SH-SY5Y (cell line): ENCODE measurements around the gene FBXO21.

Experiments
- GATA2 ChIP-seq: IDR thresholded peaks from 2 replicates; pipeline ENCODE4 v1.6.1; 2011; ENCODE audit warnings: mild to moderate bottlenecking, low read depth, low read length
- GATA3 ChIP-seq: IDR thresholded peaks from 2 replicates; pipeline ENCODE4 v1.6.1; 2011; ENCODE audit warnings: low read depth, mild to moderate bottlenecking, low read length, moderate library complexity

DNA sequence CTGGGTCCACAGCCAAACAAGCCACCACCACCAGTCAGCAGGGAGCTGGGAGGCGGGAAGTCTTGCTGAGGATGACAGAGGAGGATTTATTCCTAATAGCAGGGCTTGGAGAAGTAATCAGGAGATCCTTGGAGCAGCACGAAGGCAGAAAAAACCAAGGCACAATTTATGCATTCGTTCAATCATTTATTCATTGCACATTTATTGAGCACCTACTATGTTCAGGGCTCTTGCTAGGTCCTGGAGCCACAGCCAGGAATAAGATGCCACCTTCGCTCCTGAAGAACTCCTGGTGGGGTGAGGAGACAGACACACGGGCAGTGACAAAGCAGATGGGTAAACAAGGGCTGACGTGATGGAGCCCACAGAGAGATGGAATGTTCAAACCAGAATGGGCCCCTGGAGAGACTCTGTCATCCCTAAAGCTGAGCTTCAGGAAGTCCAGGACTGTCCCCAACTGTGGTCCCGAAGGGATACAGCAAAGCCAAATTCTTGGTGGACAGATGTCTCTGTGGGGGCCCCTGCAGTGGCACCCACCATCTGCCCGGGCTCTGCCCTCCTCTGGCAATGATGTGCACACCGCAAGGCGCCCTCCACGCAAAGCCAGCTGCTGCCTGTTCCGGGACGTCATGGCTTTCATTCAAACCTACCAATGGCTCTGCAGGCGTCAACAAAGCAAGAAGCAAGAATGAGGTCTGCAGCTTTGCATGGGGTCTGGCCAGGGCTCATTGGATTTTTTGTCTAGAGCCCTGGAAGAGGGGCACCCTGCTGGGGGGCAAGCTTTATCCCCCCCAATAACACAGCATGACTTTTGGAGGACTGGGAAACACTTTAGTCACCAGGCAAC, 88.1 kb downstream of the FBXO21 start:
- no peak for TF ChIP-seq GATA2
- TF ChIP-seq GATA3: no peak
